HuH-7 (cell line): ENCODE results near the gene SMARCA2.

Source experiments
- DNase-seq: peaks from one replicate; pipeline ENCODE4 v3.0.0; 2011; ENCODE audit warnings: low spot score

SMARCA2 gene

GRCh38 chr9:2014696-2015580 is at the start of gene SMARCA2:
Gene SMARCA2, plus strand, starts transcription at chr9:2015347. Its CDS starts 13,676 bp downstream, at chr9:2029023.
- peak; percentile 77 for DNase-seq

- no peak for DNase-seq
Observed at GRCh38 chr9:1966725-1967366, 48.3 kb upstream of the SMARCA2 start.

GRCh38 chr9:1969160-1969559 is 46.0 kb upstream of the SMARCA2 start:
- DNase-seq, result no peak

GRCh38 chr9:1969898-1970297 is 45.2 kb upstream of the SMARCA2 start:
- no peak for DNase-seq

GRCh38 chr9:1972672-1973071 is 42.5 kb upstream of the SMARCA2 start:
- no peak for DNase-seq

- no peak for DNase-seq
Observed at GRCh38 chr9:1977026-1977425, 38.1 kb upstream of the SMARCA2 start.

- no peak for DNase-seq
Observed at GRCh38 chr9:1978941-1979340, 36.2 kb upstream of the SMARCA2 start.

- no peak for DNase-seq
Observed at GRCh38 chr9:1979741-1980367, 35.3 kb upstream of the SMARCA2 start.

GRCh38 chr9:1980387-1980786 is 34.8 kb upstream of the SMARCA2 start:
- DNase-seq, result no peak

- no peak for DNase-seq
Observed at GRCh38 chr9:1982074-1982473, 33.1 kb upstream of the SMARCA2 start.

GRCh38 chr9:1986341-1986740 is 28.8 kb upstream of the SMARCA2 start:
- DNase-seq, result no peak

GRCh38 chr9:1989500-1989899 is 25.6 kb upstream of the SMARCA2 start:
- DNase-seq, result no peak

- DNase-seq, result no peak
Observed at GRCh38 chr9:1994180-1994579, 21.0 kb upstream of the SMARCA2 start.

GRCh38 chr9:1995084-1995483 is 20.1 kb upstream of the SMARCA2 start:
- DNase-seq, result no peak

- no peak for DNase-seq
Observed at GRCh38 chr9:1996156-1996555, 19.0 kb upstream of the SMARCA2 start.

GRCh38 chr9:1997646-1998045 is 17.5 kb upstream of the SMARCA2 start:
- DNase-seq, result no peak

GRCh38 chr9:1998111-1998510 is 17.0 kb upstream of the SMARCA2 start:
- no peak for DNase-seq

- no peak for DNase-seq
Observed at GRCh38 chr9:2000314-2000713, 14.8 kb upstream of the SMARCA2 start.

GRCh38 chr9:2008372-2008771 is 6.8 kb upstream of the SMARCA2 start:
- DNase-seq, result no peak

- no peak for DNase-seq
Observed at GRCh38 chr9:2012347-2012746, 2.8 kb upstream of the SMARCA2 start.

GRCh38 chr9:2013743-2014475 is 1.2 kb upstream of the SMARCA2 start:
- no peak for DNase-seq
